Tongue (tissue), 2 donors: ENCODE measurements around the gene ATP1A4. TPM values are rescaled to one million over a fixed set of nuclear protein-coding genes. Genes with fewer than 3 reads are reported as not detected.
"Not testable (repeated sequence)": the region's sequence is repeated elsewhere in the genome, so short reads cannot be mapped to it uniquely, and the experiment has no call there.

Experiments used
- DNase-seq: peaks from one replicate; pipeline ENCODE4 v3.0.0-alpha.2; 2015
- total RNA-seq: library from RNA; depleted of rRNA; stranded (reverse); fragments of >200 nt; gene quantifications from one replicate; pipeline ENCODE4 v1.2.3, GENCODE V29; 2014

The ATP1A4 gene
- total RNA-seq, 1 donor from 2014 or later = 0.62 TPM

GRCh38 chr1:160124705-160125478, 26.5 kb upstream of the ATP1A4 start:
- DNase-seq = no peak

- no peak for DNase-seq
These were observed 25.7 kb upstream of the ATP1A4 start for GRCh38 chr1:160125746-160126145.

DNA sequence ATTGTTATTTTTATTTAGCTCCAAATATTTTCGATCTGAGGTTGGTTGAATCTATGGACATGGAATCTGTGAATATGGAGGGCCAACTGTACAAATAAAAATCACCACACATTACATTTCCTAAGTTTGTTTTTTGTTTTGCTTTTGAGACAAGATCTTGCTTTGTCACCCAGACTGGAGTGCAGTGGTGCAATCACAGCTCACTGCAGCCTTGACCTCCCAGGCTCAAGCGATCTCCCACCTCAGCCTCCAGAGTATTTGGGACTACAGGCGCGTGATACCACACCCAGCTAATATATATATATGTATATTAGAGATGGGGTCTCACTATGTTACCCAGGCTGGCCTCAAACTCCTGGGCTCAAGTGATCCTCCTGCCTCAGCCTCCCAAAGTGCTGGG, 25.1 kb upstream of the ATP1A4 start:
- not testable (repeated sequence) for DNase-seq

- no peak for DNase-seq
These were observed 24.0 kb upstream of the ATP1A4 start for GRCh38 chr1:160127381-160127780.

DNA sequence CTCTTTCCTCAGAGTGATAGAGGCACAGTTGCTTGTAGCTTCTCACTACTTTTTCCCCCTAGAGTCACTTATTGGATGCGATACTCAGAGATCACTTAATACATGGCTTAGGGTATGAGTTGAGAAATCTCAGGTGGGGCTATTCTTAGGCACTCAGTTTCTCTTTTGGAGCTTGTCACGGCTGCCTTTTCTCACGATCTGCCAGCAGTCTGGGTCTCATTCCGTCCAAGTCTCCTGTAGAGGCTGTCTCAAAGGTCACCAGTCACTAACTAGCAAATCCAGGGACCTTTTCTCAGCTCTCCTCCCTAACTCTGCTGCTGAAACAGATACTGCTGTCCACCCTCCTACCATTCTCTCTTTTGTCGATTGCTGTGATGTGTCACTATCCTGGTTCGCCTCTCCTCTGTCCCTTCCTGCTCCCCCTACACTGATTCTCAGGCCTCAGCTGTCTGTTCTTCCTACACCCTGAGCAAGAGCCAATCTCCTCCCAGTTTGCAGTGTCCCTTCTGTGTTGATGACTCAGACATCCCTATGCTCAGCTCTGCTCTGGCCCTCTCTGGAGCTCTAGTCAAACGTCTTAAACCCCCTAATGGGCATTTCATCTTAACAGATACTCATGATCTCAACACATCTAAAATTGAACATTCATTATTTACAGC, 23.4 kb upstream of the ATP1A4 start:
- no peak for DNase-seq

- no peak for DNase-seq
These were observed 22.8 kb upstream of the ATP1A4 start for GRCh38 chr1:160128636-160129035.

DNA sequence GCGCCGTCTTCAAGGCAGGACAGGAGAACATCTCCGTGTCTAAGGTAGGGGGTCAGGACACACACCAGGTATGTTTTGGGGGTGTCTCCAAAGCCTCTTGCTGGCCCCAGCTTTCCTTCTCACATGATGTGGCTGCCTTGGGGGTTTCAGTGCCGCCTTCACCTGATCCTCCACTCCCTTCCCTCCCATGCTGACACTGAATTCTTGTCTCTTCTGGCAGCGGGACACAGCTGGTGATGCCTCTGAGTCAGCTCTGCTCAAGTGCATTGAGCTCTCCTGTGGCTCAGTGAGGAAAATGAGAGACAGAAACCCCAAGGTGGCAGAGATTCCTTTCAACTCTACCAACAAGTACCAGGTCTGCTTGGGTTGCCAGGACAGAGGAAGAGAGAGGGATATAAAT, 22.4 kb upstream of the ATP1A4 start:
- no peak for DNase-seq

- no peak for DNase-seq
These were observed 21.8 kb upstream of the ATP1A4 start for GRCh38 chr1:160129558-160129957.

- DNase-seq = no peak
These were observed 21.4 kb upstream of the ATP1A4 start for GRCh38 chr1:160129966-160130365.

DNA sequence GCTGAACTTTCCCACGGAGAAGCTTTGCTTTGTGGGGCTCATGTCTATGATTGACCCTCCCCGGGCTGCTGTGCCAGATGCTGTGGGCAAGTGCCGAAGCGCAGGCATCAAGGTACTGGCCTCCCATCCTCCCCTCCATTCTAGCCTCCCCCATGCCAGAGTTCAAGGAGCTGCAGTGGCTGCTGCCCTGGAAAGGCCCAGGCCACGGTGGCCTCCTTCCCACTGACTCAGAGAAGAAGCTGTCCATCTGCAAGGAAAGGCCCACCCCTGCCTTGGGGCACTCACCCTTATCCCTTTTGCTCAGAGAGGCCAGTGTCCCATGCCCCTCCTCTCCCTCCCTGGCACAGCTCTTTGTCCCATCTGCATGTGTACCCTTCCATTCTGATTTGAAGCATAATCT, 20.9 kb upstream of the ATP1A4 start:
- no peak for DNase-seq

- DNase-seq = no peak
These were observed 20.5 kb upstream of the ATP1A4 start for GRCh38 chr1:160130939-160131338.

DNA sequence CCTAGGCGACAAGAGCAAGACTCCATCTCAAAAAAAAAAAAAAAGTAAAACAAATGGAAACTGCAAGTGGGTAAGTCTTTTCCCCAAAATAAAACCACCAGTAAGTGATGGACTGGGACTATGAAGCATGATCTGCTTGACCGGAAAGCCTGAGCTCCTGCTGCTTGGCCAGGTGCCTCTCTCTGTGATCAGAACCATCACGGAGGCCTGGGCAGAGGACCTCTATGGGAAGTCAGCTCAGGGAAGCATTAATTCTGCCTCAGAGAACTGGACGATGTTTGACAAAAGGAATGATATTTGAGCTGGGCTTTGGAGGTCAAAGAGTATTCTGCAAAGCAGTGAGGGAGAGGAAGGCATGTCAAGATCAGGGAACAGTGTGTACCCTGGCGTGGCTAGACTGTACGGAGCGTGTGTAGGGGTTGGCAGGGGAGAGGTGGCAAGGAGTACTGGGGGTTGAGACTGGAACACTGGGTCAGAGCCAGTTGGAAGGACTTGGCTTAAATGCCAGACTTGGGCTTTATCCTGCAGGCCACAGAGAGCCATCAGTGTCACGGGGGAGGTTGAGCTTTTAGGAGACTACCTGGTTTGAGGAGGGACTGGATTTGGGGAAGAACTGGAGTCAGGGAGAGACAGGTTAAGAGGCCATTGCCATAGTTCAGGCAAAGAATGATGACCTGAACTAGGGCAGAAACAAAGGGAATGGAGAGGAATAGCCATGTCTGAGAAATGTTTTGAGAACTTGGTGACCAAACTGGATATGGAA, 19.4 kb upstream of the ATP1A4 start:
- DNase-seq = no peak

DNA sequence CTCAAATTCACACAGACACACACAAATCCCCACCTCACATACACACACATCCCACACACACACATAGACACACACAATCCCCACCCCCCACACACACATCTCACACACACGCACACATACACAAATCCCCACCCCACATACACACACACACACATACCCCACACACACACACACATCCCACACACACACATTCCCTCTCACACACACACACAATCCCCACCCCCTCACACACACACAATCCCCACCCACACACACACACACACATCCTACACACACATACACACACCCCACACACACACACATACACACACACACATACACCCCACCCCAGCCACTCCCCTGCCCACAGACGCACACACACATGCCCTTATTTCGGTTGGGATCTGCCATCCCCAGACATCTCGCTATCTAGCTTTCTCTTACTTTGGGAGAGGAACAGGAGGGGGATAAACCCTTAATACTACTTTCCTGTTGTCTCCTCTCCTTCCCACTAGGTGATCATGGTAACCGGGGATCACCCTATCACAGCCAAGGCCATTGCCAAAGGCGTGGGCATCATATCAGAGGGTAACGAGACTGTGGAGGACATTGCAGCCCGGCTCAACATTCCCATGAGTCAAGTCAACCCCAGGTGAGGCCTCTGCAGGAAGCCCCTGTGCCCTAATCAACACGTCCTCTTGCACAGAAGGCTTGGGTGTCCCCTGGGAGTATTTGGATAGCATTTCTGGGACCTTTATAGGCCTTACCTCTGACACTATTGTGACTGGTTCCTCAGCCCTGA, 17.2 kb upstream of the ATP1A4 start:
- DNase-seq = no peak

GRCh38 chr1:160134791-160135572, 16.4 kb upstream of the ATP1A4 start:
- DNase-seq = no peak

- DNase-seq = no peak
These were observed 15.1 kb upstream of the ATP1A4 start for GRCh38 chr1:160136121-160136925.

GRCh38 chr1:160136926-160137200, 14.5 kb upstream of the ATP1A4 start:
- DNase-seq = no peak

DNA sequence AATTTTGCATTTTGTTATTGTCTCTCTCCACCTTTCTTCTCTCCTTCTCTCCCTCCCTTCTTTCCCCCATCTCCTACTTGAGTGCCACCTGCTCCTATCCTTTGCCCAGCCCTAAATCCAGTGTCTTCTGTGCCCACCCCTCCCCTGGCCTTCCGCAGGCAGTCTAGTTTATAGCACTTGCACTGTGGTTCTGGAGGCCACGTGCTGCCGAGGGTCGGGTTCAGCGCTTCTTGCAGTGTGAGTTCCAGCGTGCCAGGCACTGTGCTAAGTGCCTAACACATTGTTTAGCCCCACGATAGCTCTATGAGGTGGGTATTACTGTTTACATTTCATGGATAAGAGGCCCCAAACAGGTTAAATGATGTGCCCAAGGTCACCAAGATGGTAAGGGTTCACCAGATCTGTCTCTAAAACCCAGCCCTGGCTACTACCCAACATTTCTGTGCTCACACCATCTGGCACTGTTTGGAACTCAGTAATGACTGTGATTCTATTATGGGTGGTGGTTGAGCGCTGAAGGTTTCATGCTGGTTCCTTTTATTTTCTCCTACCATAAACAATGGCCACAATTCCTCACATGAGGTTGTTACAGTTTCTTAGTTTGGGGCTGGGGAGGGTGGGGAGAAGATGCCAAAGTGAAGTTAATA, 14.1 kb upstream of the ATP1A4 start:
- DNase-seq = no peak

DNA sequence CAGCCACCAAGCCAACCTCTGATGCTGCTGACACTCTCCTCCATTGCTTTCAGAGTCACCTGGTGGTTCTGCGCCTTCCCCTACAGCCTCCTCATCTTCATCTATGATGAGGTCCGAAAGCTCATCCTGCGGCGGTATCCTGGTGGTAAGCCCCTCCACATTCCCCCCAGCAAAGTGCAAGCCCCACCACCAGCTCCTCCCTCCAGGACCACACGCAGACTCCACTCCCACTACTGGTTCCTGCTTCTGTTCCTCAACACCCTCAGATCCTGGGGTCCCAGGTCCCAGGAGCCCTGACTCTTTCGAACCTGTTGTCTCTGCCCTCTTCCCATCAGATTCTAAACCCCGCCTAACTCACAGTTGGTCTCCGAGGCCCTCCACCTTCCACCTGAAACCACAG, 11.6 kb upstream of the ATP1A4 start:
- DNase-seq = no peak

DNA sequence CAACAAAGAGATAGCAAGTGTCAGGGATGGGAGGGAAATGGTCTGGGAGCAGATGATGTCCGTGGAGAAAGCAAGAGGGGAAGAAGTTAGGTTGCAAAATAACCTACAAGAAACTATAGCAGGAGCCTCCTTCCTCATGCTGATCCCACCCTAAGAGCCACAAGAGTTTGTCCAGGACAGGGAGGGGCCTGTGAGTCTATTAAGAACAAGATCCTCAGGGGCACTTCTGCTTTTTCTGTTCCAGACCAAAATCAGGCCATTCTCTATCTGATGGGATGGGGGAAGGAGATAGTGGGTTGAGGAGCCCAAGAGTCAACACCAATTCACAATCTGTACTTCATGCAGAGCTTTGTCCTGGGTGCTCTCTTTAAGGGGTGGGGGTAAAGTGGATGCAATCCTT, 7.7 kb upstream of the ATP1A4 start:
- no peak for DNase-seq

DNA sequence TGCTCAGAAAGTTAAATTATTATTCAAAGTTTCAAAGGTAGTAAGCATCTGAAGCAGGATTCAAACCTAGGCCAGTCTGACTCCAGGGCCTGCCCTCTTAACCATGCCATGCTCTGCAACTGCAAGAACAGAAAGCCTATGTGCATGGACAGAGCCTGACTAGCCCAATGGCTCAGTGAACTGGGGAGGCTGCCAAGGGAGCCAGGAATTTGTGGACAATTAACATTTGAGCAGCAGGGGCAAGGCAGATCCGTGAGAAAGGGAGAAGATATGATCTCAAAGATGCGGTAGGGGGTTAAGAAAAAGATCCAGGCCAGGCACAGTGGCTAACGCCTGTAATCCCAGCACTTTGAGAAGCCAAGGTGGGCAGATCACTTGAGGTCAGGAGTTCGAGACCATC, 6.5 kb upstream of the ATP1A4 start:
- DNase-seq = no peak

GRCh38 chr1:160146107-160146506, 5.3 kb upstream of the ATP1A4 start:
- DNase-seq = no peak
